GM11168 (cell line): Measurements from ENCODE around the gene TICAM2.

Experiments
- in situ Hi-C: fragments of 300-500 bp; cut with MboI; formaldehyde crosslinking; loops from one replicate; pipeline ENCODE4 v1.12.0; 2022; ENCODE audit warnings: low sequenced_read_pairs; ENCODE audit not compliant: unreplicated experiment

TICAM2 gene

DNA sequence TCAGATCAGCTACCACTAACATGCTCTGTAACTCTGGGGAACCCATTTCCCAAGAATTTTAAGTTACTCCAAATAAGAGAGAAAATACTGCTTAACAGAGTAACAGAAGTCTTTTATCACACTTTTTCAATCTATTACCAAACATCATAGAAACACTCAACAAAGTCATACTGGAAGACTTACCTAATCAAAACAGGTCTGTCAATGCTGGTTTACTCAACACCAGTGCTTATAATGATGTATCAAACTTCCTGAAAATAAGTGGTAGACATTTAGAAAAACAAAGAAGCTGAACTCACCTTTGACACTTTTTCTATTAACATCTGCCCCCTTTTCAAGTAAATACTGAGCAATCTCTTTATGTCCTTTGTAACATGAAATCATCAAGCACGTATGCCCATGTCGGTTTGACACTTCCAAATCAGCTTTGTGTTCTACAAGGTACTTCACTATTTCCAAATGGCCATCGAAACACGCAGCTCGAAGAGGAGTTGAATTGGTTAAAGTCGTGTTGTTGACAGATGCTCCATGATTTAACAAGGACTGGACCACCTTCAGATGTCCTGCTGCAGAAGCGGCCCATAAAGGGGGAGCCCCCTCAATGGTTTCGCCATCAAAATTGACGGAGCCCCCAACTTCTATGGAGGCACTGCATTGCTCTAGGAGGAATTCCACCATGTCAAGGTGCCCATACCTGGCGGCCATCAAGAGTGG is 59.5 kb downstream of the TICAM2 start:
- in situ Hi-C loops: no loop called here

DNA sequence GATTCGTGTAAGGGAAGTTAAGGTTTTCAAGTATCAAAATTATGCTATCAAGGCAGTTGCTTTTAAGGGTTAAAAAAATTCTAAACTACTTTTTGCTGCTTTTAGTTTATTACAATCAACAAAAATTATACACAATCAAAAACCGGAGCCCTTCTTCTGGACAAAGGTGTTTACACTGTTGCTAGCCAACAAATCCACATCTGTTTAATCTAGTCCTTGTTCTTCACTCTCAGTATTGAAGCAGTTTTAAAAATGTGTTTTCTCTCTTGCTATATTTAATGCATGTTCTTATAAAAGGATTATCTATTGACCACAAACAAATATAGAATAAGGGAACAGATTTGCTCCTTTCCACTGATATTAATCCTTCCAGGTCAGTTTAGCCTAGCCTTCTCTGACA is 60.2 kb downstream of the TICAM2 start:
- in situ Hi-C loops: no loop called here

DNA sequence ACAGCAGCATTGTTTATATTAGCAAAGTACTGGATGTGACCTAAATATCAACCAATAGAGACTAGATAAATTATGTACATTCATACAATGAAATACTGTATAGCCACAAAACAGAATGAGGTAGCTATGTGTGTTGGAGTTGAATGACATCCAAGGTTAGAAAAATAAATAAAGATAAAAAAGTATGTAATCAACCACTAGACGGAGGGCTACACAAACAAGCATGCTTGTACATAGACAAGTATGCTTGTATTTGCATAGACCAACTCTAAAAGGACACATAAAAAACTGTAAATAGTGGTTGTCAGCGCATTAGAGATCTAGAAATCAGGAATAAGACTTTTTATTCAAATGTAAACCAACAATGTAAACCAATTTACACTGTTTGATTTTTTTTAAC is 60.7 kb downstream of the TICAM2 start:
- in situ Hi-C loops: no loop called here

GRCh38 chr5:115535479-115536035 is 66.7 kb downstream of the TICAM2 start:
- in situ Hi-C loops: no loop called here

DNA sequence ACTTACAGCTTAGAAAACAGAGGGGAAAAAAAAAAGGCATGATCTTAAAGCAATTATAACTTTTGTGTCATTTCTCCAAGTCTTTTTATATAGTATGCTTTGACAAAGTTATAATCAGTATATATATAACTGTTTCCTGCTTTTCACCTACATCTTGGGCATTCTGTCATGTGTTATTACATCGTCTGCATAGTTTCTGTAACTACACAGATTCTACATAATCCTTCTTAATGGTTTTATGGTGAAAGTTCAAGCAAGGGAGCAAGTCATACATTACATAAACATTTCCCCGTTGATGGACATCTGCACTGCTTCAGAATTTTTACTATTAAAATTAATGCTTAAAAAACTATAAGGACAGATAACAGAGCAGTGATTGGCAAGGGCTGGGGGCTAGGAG is 69.8 kb downstream of the TICAM2 start:
- in situ Hi-C loops: no loop called here

- in situ Hi-C loops: no loop called here
Measured at GRCh38 chr5:115531787-115532367, 70.4 kb downstream of the TICAM2 start.

- in situ Hi-C loops: no loop called here
Measured at GRCh38 chr5:115531380-115531779, 70.9 kb downstream of the TICAM2 start.

- in situ Hi-C loops: no loop called here
Measured at GRCh38 chr5:115530426-115530825, 71.9 kb downstream of the TICAM2 start.
